GM12878 (cell line): ENCODE measurements around the gene POT1.

Experiments used
- BCLAF1 ChIP-seq: fragments of 450-650 bp; IDR thresholded peaks from 2 replicates; pipeline ENCODE4 v1.6.1; 2017; ENCODE audit warnings: antibody characterized with exemption, mild to moderate bottlenecking, moderate library complexity
- CREM ChIP-seq: IDR thresholded peaks from 2 replicates; pipeline ENCODE4 v1.6.1; 2014; ENCODE audit warnings: antibody characterized with exemption, low read depth
- EGR1 ChIP-seq, 2 experiments: IDR thresholded peaks; 1 replicate in 1 of 2; 2 replicates in 1 of 2; pipeline ENCODE4 v1.6.1; 2011 to 2012; ENCODE audit warnings: low read depth in 2 of 2, low read length in 2 of 2, borderline replicate concordance in 1 of 2, mild to moderate bottlenecking in 1 of 2, moderate library complexity in 1 of 2
- ESRRA ChIP-seq: IDR thresholded peaks from 2 replicates; pipeline ENCODE4 v1.6.1; 2012; ENCODE audit warnings: mild to moderate bottlenecking, low read length, improper control_type of control experiment
- ETV6 ChIP-seq, 2 experiments: fragments of 450-650 bp in 1 of 2; IDR thresholded peaks in 1 of 2; conservative IDR thresholded peaks in 1 of 2; 2 replicates each; pipeline ENCODE4 v1.6.1; 2014; ENCODE audit warnings: antibody characterized with exemption in 1 of 2, borderline replicate concordance in 1 of 2, low read depth in 1 of 2, mild to moderate bottlenecking in 1 of 2, moderate library complexity in 1 of 2
- EZH2 ChIP-seq: IDR thresholded peaks from 2 replicates; pipeline ENCODE4 v1.6.1; 2012; ENCODE audit warnings: low read depth, mild to moderate bottlenecking, control low read depth, inconsistent platforms, low read length, borderline replicate concordance; ENCODE audit not compliant: control insufficient read depth
- HDAC6 ChIP-seq: fragments of 200-600 bp; sonication (generic); IDR thresholded peaks from one replicate; pipeline ENCODE4 v1.8.0; 2017; ENCODE audit warnings: antibody characterized with exemption; ENCODE audit not compliant: unreplicated experiment
- POLR2A ChIP-seq: IDR thresholded peaks from 2 replicates; pipeline ENCODE4 v1.6.1; 2011; ENCODE audit warnings: low read depth, mild to moderate bottlenecking, low read length
- RFX5 ChIP-seq: IDR thresholded peaks from 2 replicates; pipeline ENCODE4 v1.6.1; 2011; ENCODE audit warnings: low read depth, low read length, improper control_type of control experiment
- SMC3 ChIP-seq: IDR thresholded peaks from 2 replicates; pipeline ENCODE4 v1.6.1; 2011; ENCODE audit warnings: low read length, improper control_type of control experiment, borderline replicate concordance
- SP1 ChIP-seq: IDR thresholded peaks from one replicate; pipeline ENCODE4 v1.6.1; 2011; ENCODE audit warnings: low read depth, low read length
- TBL1XR1 ChIP-seq: IDR thresholded peaks from 2 replicates; pipeline ENCODE4 v1.6.1; 2012; ENCODE audit warnings: low read depth, low read length, improper control_type of control experiment
- TF ChIP-seq, protein P1 (sequence below), 3 experiments: IDR thresholded peaks in 2 of 3; conservative IDR thresholded peaks in 1 of 3; 2 replicates each; pipeline ENCODE4 v1.5.1; 2011; ENCODE audit warnings: low read depth in 3 of 3, low read length in 3 of 3, mild to moderate bottlenecking in 3 of 3, control low read depth in 2 of 3, moderate library complexity in 2 of 3, inconsistent platforms in 1 of 3, mixed read lengths in 1 of 3; ENCODE audit not compliant: control insufficient read depth in 2 of 3, insufficient read depth in 1 of 3; ENCODE audit errors: extremely low read depth in 1 of 3
- TF ChIP-seq, protein P2 (sequence below): IDR thresholded peaks from 2 replicates; pipeline ENCODE4 v1.6.1; 2012; ENCODE audit warnings: low read length, inconsistent platforms

DNA sequence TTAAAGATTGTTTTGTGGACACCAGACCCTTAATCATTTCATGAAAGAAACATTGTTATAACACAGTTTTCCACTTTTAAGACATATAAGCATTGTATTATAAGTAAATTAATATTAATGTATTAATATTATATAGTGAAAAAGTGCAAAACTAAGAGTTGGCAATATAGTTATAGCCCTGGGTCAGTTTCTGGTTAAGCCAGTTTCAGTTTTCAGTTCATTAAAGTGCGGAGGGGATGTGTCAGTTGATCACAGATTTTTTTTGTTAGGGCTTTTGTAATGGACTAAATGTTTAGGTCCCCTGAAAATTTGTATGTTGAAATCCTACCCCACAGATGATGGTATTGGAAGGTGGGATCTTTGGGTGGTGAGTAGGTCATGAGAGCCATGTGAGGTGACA lies 118.3 kb downstream of the POT1 start:
- TF ChIP-seq SMC3 (no peak), EZH2 (no peak), CREM (no peak), ESRRA (no peak), ETV6 (conservative IDR thresholded peaks at IDR 0.05 in 1 of 2, IDR thresholded peaks at IDR 0.05 in 1 of 2; ENCODE audit: borderline replicate concordance in 1 of 2, low read depth in 1 of 2) (no peak), POLR2A (no peak), RFX5 (no peak), EGR1 (IDR thresholded peaks at IDR 0.05; ENCODE audit: borderline replicate concordance in 1 of 2, low read depth in 2 of 2, low read length in 2 of 2) (no peak), BCLAF1 (no peak), SP1 (no peak), HDAC6 (no peak), TBL1XR1 (no peak)
- TF ChIP-seq, protein P1, sequence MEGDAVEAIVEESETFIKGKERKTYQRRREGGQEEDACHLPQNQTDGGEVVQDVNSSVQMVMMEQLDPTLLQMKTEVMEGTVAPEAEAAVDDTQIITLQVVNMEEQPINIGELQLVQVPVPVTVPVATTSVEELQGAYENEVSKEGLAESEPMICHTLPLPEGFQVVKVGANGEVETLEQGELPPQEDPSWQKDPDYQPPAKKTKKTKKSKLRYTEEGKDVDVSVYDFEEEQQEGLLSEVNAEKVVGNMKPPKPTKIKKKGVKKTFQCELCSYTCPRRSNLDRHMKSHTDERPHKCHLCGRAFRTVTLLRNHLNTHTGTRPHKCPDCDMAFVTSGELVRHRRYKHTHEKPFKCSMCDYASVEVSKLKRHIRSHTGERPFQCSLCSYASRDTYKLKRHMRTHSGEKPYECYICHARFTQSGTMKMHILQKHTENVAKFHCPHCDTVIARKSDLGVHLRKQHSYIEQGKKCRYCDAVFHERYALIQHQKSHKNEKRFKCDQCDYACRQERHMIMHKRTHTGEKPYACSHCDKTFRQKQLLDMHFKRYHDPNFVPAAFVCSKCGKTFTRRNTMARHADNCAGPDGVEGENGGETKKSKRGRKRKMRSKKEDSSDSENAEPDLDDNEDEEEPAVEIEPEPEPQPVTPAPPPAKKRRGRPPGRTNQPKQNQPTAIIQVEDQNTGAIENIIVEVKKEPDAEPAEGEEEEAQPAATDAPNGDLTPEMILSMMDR (IDR thresholded peaks at IDR 0.05 in 2 of 3, conservative IDR thresholded peaks at IDR 0.05 in 1 of 3; ENCODE audit: control insufficient read depth in 2 of 3, extremely low read depth in 1 of 3, insufficient read depth in 1 of 3, low read depth in 3 of 3, low read length in 3 of 3): no peak
- TF ChIP-seq, protein P2, sequence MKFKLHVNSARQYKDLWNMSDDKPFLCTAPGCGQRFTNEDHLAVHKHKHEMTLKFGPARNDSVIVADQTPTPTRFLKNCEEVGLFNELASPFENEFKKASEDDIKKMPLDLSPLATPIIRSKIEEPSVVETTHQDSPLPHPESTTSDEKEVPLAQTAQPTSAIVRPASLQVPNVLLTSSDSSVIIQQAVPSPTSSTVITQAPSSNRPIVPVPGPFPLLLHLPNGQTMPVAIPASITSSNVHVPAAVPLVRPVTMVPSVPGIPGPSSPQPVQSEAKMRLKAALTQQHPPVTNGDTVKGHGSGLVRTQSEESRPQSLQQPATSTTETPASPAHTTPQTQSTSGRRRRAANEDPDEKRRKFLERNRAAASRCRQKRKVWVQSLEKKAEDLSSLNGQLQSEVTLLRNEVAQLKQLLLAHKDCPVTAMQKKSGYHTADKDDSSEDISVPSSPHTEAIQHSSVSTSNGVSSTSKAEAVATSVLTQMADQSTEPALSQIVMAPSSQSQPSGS: no peak
